HG03108 (cell line): Measurements from ENCODE around the gene ARHGAP8.
"Not testable (repeated sequence)": the region's sequence is repeated elsewhere in the genome, so short reads cannot be mapped to it uniquely, and the experiment has no call there.

Experiments used
- ATAC-seq: cut with Tn5 transposase; IDR thresholded peaks from one replicate; pipeline ENCODE4 v1.9.1; 2021; ENCODE audit warnings: moderate library complexity; ENCODE audit not compliant: unreplicated experiment

Gene ARHGAP8

GRCh38 chr22:44904492-44905152, 152.2 kb downstream of the ARHGAP8 start:
- not testable (repeated sequence) for ATAC-seq

GRCh38 chr22:44906248-44906936, 154.0 kb downstream of the ARHGAP8 start:
- ATAC-seq = no peak

GRCh38 chr22:44906999-44907644, 154.7 kb downstream of the ARHGAP8 start:
- no peak for ATAC-seq

GRCh38 chr22:44907765-44908737, 155.7 kb downstream of the ARHGAP8 start:
- no peak for ATAC-seq

- ATAC-seq = no peak
Observed at GRCh38 chr22:44909241-44909640, 156.9 kb downstream of the ARHGAP8 start.
